PC-3 (cell line): Measurements from ENCODE around the gene HIGD1C. TPM values are rescaled to one million over a fixed set of nuclear protein-coding genes. Genes with fewer than 3 reads are reported as not detected.

Experiments
- ATAC-seq: fragments of 200-7000 bp; cut with Tn5 transposase; 2 replicates; pipeline ENCODE4 v1.9.1; 2020; ENCODE audit warnings: mild to moderate bottlenecking, moderate library complexity
- BruUV-seq: library from RNA; stranded (reverse); fragments of 400-500 nt; replicated peaks from 2 replicates; lab custom pipeline; 2021; lab: Mats Ljungman, UMichigan
- CTCF ChIA-PET: fragments of 300-600 bp; sonication (Branson Sonifier 250); formaldehyde crosslinking; loops from one replicate; lab custom pipeline; 2022; ENCODE audit warnings: antibody characterized with exemption; lab: Charles Lee
- POLR2A ChIA-PET: fragments of 300-600 bp; sonication (Branson Sonifier 250); formaldehyde crosslinking; loops from one replicate; lab custom pipeline; 2022; ENCODE audit warnings: antibody characterized with exemption; ENCODE audit not compliant: unreplicated experiment; lab: Charles Lee
- DNase-seq: peaks from one replicate; pipeline ENCODE4 v3.0.0-alpha.2; 2015
- H2AFZ ChIP-seq: fragments of 300-600 bp; sonication (generic); 2 replicates; pipeline ENCODE4 v1.6.0; 2016; ENCODE audit warnings: antibody characterized with exemption, low read length
- H3F3A ChIP-seq: fragments of 300-600 bp; sonication (generic); one replicate; pipeline ENCODE4 v1.6.0; 2017; ENCODE audit warnings: antibody characterized with exemption, low read length, control low read depth, mild to moderate bottlenecking; ENCODE audit not compliant: unreplicated experiment
- H3K27ac ChIP-seq: fragments of 300-600 bp; sonication (generic); 2 replicates; pipeline ENCODE4 v1.5.1; 2016; ENCODE audit warnings: mild to moderate bottlenecking, low read length
- H3K27me3 ChIP-seq: fragments of 300-600 bp; sonication (generic); 2 replicates; pipeline ENCODE4 v1.6.1; 2016; ENCODE audit warnings: low read length, mixed read lengths
- H3K36me3 ChIP-seq: fragments of 300-600 bp; sonication (generic); 2 replicates; pipeline ENCODE4 v1.6.1; 2016; ENCODE audit warnings: low read depth, mixed run types, low read length, mixed read lengths
- H3K4me1 ChIP-seq: fragments of 300-600 bp; sonication (generic); 2 replicates; pipeline ENCODE4 v1.5.1; 2016; ENCODE audit warnings: low read length; ENCODE audit not compliant: insufficient read depth
- H3K4me2 ChIP-seq: fragments of 300-600 bp; sonication (generic); 2 replicates; pipeline ENCODE4 v1.6.0; 2016; ENCODE audit warnings: low read length
- H3K4me3 ChIP-seq: fragments of 300-600 bp; sonication (generic); 2 replicates; pipeline ENCODE4 v1.5.1; 2016; ENCODE audit warnings: mild to moderate bottlenecking, low read length, mixed read lengths
- H3K79me2 ChIP-seq: fragments of 300-600 bp; sonication (generic); 2 replicates; pipeline ENCODE4 v1.6.1; 2017; ENCODE audit warnings: low read length, mixed read lengths
- H3K9ac ChIP-seq: fragments of 300-600 bp; sonication (generic); 2 replicates; pipeline ENCODE4 v1.6.0; 2016; ENCODE audit warnings: mild to moderate bottlenecking, low read length
- H3K9me2 ChIP-seq: fragments of 300-600 bp; sonication (generic); replicated peaks from 2 replicates; pipeline ENCODE4 v1.6.1; 2016; ENCODE audit warnings: mixed run types, low read length, mixed read lengths
- H3K9me3 ChIP-seq: fragments of 300-600 bp; sonication (generic); 2 replicates; pipeline ENCODE4 v1.6.1; 2016; ENCODE audit warnings: low read length, mixed read lengths
- H4K20me1 ChIP-seq: fragments of 300-600 bp; sonication (generic); 2 replicates; pipeline ENCODE4 v1.6.1; 2016; ENCODE audit warnings: low read length, mixed read lengths
- CTCF ChIP-seq: fragments of 300-600 bp; sonication (generic); conservative IDR thresholded peaks from 2 replicates; pipeline ENCODE4 v1.5.1; 2017; ENCODE audit warnings: antibody characterized with exemption, low read depth, mild to moderate bottlenecking, low read length
- EZH2 ChIP-seq: fragments of 300-600 bp; sonication (generic); IDR thresholded peaks from one replicate; pipeline ENCODE4 v1.6.1; 2017; ENCODE audit warnings: antibody characterized with exemption, mild to moderate bottlenecking, low read length; ENCODE audit not compliant: unreplicated experiment
- EZH2phosphoT487 ChIP-seq: fragments of 300-600 bp; sonication (generic); IDR thresholded peaks from 2 replicates; pipeline ENCODE4 v1.6.1; 2018; ENCODE audit warnings: mild to moderate bottlenecking, antibody characterized with exemption, low read length, borderline replicate concordance
- intact Hi-C: fragments of 100-400 bp; cut with micrococcal nuclease; formaldehyde crosslinking; loops from 2 replicates; pipeline ENCODE4 v1.9.0; 2023
- total RNA-seq: library from RNA; depleted of rRNA; stranded (reverse); fragments of >200 nt; gene quantifications from 2 replicates; pipeline ENCODE4 v1.2.3, GENCODE V29; 2014

HIGD1C gene
- total RNA-seq, 1 experiment from 2014 or later: not detected

GRCh38 chr12:50979369-50980052 lies 27.2 kb downstream of the HIGD1C start:
- intact Hi-C loops: no loop called here
- peaks cover 6% of the 10 kb centered on the region for H3K36me3 ChIP-seq
- H3K27me3 ChIP-seq: no peaks in the 10 kb centered on the region
- H3K4me1 ChIP-seq: no peaks in the 10 kb centered on the region
- H3K9ac ChIP-seq: no peak overlapping the region
- H3K4me2 ChIP-seq: no peak overlapping the region
- BruUV-seq: no TSS peak
- no peak overlapping the region for H3K27ac ChIP-seq
- H3K79me2 ChIP-seq: no peaks in the 10 kb centered on the region
- no peaks in the 10 kb centered on the region for H3K9me2 ChIP-seq
- no peaks in the 10 kb centered on the region for H3F3A ChIP-seq
- H3K9me3 ChIP-seq: no peaks in the 10 kb centered on the region
- DNase-seq (no peak), ATAC-seq (no peak)
- no peak overlapping the region for H2AFZ ChIP-seq
- H3K4me3 ChIP-seq: no peak overlapping the region
- TF ChIP-seq CTCF (no peak), EZH2phosphoT487 (no peak), EZH2 (no peak)
- ChIA-PET POLR2A (no interaction called here), CTCF (no interaction called here)
- no peaks in the 10 kb centered on the region for H4K20me1 ChIP-seq

DNA sequence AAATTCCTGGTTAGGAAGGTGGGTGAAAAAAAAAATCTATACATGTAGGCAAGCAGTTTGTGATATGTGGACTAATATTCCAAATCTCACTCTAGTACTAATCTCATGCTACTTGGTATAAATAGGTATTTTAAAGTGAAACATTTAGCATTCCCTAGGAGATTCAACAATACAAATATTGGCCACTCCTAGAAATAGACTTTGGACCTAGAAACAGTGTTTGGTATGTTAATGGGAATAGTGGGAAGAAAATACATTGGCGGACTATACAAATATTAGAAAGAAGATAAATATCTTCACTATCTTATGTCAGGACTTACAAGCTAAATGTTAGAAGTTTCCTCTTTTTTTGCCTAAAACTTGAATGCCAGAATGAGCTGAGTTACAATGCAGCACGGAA lies 28.2 kb downstream of the HIGD1C start:
- ATAC-seq (no peak), DNase-seq (no peak)
- intact Hi-C loops: no loop called here
- Histone ChIP-seq H3K9me3 (no peaks in the 10 kb centered on the region), H3K79me2 (no peaks in the 10 kb centered on the region), H2AFZ (no peak overlapping the region), H3K9ac (no peak overlapping the region), H3K4me2 (no peak overlapping the region), H3K4me1 (peaks cover 4% of the 10 kb centered on the region; the same call in 1 of the 2 replicates), H3F3A (no peaks in the 10 kb centered on the region), H3K27ac (no peak overlapping the region), H4K20me1 (no peaks in the 10 kb centered on the region), H3K9me2 (no peaks in the 10 kb centered on the region), H3K27me3 (no peaks in the 10 kb centered on the region), H3K4me3 (no peak overlapping the region), H3K36me3 (peaks cover 6% of the 10 kb centered on the region)
- no peak for TF ChIP-seq EZH2
- TF ChIP-seq CTCF: no peak
- no peak for TF ChIP-seq EZH2phosphoT487
- POLR2A ChIA-PET: no interaction called here
- BruUV-seq: no TSS peak
- CTCF ChIA-PET: no interaction called here
